Astrocyte (in vitro differentiated cells and primary cell): ENCODE data around the gene PTPRZ1.

Experiments
- CTCF ChIP-seq: IDR thresholded peaks from 2 replicates; pipeline ENCODE4 v1.5.1; 2011; ENCODE audit warnings: low read depth, mild to moderate bottlenecking, inconsistent platforms, low read length, moderate library complexity; ENCODE audit not compliant: insufficient read depth
- EZH2 ChIP-seq: IDR thresholded peaks from 2 replicates; pipeline ENCODE4 v1.6.1; 2012; ENCODE audit warnings: mild to moderate bottlenecking, low read length, inconsistent platforms; ENCODE audit not compliant: insufficient read depth

- TF ChIP-seq CTCF (no peak), EZH2 (no peak)
Measured at GRCh38 chr7:121954803-121955202, 81.8 kb downstream of the PTPRZ1 start.
